ENCODE measurements around the gene CAMLG. TPM values are rescaled to one million over a fixed set of nuclear protein-coding genes. Genes with fewer than 3 reads are reported as not detected.
"Not testable (repeated sequence)": the region's sequence is repeated elsewhere in the genome, so short reads cannot be mapped to it uniquely, and the experiment has no call there.

The CAMLG gene
- 10 to 100 TPM; 22.9 to 25.6 TPM for polyA plus RNA-seq

DNA sequence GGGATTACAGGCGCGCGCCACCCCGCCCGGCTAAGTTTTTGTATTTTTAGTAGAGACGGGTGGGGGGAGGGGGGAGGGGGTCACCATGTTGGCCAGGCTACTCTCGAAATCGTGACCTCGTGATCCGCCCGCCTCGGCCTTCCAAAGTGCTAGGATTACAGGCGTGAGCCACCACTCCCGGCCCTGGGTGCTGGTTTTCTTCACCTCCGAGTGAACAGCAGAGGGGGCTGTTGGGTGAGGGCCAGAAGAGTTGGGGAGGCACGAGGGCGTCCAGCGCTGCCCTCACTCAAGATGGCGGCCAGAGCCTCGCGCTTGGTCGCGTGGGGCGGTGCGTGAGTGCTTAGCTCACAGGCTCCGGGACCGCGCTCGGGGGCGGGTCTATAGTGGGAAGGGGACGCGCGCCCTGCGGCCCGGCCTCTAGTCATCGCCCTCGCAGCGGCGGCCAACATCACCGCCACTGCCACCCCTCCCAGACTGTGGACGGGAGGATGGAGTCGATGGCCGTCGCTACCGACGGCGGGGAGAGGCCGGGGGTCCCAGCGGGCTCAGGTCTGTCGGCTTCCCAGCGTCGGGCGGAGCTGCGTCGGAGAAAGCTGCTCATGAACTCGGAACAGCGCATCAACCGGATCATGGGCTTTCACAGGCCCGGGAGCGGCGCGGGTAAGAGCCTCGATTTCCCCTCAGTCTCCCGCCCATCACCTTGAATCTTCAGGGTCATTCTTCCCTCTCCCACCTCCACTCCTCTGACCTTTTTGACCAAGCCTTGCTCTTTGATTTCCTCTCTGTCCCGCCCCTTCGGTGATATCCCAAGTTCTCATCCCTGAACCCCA is at the start of gene CAMLG:
TSS of gene CAMLG (plus strand) at position 416 of the 830 bp plus-strand sequence. CDS start at position 489, 73 bp downstream.
- Histone ChIP-seq H3K9me3 (ENCODE audit: control insufficient read depth in 2 of 2, insufficient read depth in 1 of 2, low read depth in 1 of 2, low read length in 1 of 2) (no peaks in the 10 kb centered on the region), H3K4me3 (ENCODE audit: low read depth in 1 of 2, low read length in 2 of 2) (peak within 1 kb of the TSS; percentile 80 to 93), H3K27ac (ENCODE audit: low read depth in 2 of 2, low read length in 1 of 2) (peak within 1 kb of the TSS; percentile 93 to 97), H3K4me1 (ENCODE audit: control insufficient read depth in 2 of 2, insufficient read depth in 2 of 2, low read length in 1 of 2) (no peaks in the 10 kb centered on the region), H3K27me3 (ENCODE audit: control insufficient read depth in 1 of 2, insufficient read depth in 2 of 2, low read length in 2 of 2) (no peaks in the 10 kb centered on the region), H3K36me3 (ENCODE audit: control insufficient read depth in 2 of 2, insufficient read depth in 2 of 2, low read length in 1 of 2) (peaks cover 0 to 3% of the 10 kb centered on the region in 2 donors)
- 0 to 1% methylated on average over 63 to 66 of the region's 66 CpGs for WGBS, 2 donors

- not testable (repeated sequence) for H3K36me3 ChIP-seq (ENCODE audit: control insufficient read depth in 2 of 2, insufficient read depth in 2 of 2, low read length in 1 of 2); H3K4me3 ChIP-seq (ENCODE audit: low read depth in 1 of 2, low read length in 2 of 2); H3K4me1 ChIP-seq (ENCODE audit: control insufficient read depth in 2 of 2, insufficient read depth in 2 of 2, low read length in 1 of 2); H3K27me3 ChIP-seq (ENCODE audit: control insufficient read depth in 1 of 2, insufficient read depth in 2 of 2, low read length in 2 of 2); H3K9me3 ChIP-seq (ENCODE audit: control insufficient read depth in 2 of 2, insufficient read depth in 1 of 2, low read depth in 1 of 2, low read length in 1 of 2); H3K27ac ChIP-seq (ENCODE audit: low read depth in 2 of 2, low read length in 1 of 2)
- WGBS, 2 donors, result 79 to 84% methylated on average over 8 of the region's 8 CpGs
These were observed 48.2 kb upstream of the CAMLG start for GRCh38 chr5:134690144-134690543.

DNA sequence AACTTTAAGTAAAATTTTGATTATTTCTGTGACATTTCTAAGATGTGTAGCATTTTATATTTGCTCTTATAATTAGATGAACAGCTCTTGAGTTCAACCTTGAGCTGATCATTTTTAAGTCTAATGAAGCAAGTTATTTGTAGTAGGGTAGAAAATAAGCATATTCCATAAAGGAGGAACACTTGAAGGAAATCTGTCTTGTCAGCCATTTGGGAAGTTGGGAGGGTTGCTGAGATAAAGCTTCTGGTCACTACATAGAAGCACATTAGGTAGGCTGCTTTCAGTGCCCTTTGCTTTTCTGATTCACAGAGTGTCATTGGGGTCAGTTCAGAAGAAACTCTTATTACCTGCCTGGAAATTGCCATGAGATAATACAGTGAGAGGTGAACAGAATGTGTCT is 45.6 kb upstream of the CAMLG start:
- Histone ChIP-seq H3K9me3 (ENCODE audit: control insufficient read depth in 2 of 2, insufficient read depth in 1 of 2, low read depth in 1 of 2, low read length in 1 of 2) (no peaks in the 10 kb centered on the region), H3K4me1 (ENCODE audit: control insufficient read depth in 2 of 2, insufficient read depth in 2 of 2, low read length in 1 of 2) (no peaks in the 10 kb centered on the region), H3K27ac (ENCODE audit: low read depth in 2 of 2, low read length in 1 of 2) (no peak overlapping the region), H3K36me3 (ENCODE audit: control insufficient read depth in 2 of 2, insufficient read depth in 2 of 2, low read length in 1 of 2) (peaks cover 7 to 10% of the 10 kb centered on the region in 2 donors), H3K27me3 (ENCODE audit: control insufficient read depth in 1 of 2, insufficient read depth in 2 of 2, low read length in 2 of 2) (no peaks in the 10 kb centered on the region), H3K4me3 (ENCODE audit: low read depth in 1 of 2, low read length in 2 of 2) (no peak overlapping the region)

DNA sequence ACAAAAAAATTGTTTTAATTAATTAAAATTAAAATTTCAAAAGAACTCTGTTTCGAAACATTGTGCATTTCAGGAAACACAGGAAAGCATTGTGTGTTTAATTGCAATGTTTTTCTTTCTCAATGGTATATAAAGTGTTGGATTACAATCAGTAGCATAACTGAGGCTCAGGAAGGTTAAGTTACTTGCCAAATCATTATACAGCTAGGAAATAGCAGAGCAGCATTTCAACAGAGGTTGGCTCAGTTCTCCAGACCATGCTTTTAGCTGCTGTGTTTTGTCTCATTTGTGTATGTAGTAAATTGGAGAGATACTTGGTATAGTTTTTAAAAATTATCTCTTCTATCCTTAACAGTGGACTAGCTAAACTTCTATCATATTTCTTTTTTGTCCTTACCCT is 30.0 kb upstream of the CAMLG start:
- Histone ChIP-seq H3K27me3 (ENCODE audit: control insufficient read depth in 1 of 2, insufficient read depth in 2 of 2, low read length in 2 of 2) (no peaks in the 10 kb centered on the region), H3K27ac (ENCODE audit: low read depth in 2 of 2, low read length in 1 of 2) (no peak overlapping the region), H3K36me3 (ENCODE audit: control insufficient read depth in 2 of 2, insufficient read depth in 2 of 2, low read length in 1 of 2) (peaks cover 6 to 10% of the 10 kb centered on the region in 2 donors), H3K9me3 (ENCODE audit: control insufficient read depth in 2 of 2, insufficient read depth in 1 of 2, low read depth in 1 of 2, low read length in 1 of 2) (no peaks in the 10 kb centered on the region), H3K4me1 (ENCODE audit: control insufficient read depth in 2 of 2, insufficient read depth in 2 of 2, low read length in 1 of 2) (no peaks in the 10 kb centered on the region), H3K4me3 (ENCODE audit: low read depth in 1 of 2, low read length in 2 of 2) (no peak overlapping the region)
- 95% methylated on average over 1 of the region's 1 CpG for WGBS, 2 donors

- H3K27me3 ChIP-seq (ENCODE audit: control insufficient read depth in 1 of 2, insufficient read depth in 2 of 2, low read length in 2 of 2), result no peaks in the 10 kb centered on the region
- H3K36me3 ChIP-seq (ENCODE audit: control insufficient read depth in 2 of 2, insufficient read depth in 2 of 2, low read length in 1 of 2), result peaks cover 6 to 12% of the 10 kb centered on the region in 2 donors
- H3K27ac ChIP-seq (ENCODE audit: low read depth in 2 of 2, low read length in 1 of 2), result no peak overlapping the region
- H3K4me3 ChIP-seq (ENCODE audit: low read depth in 1 of 2, low read length in 2 of 2), result no peak overlapping the region
- no peaks in the 10 kb centered on the region for H3K9me3 ChIP-seq (ENCODE audit: control insufficient read depth in 2 of 2, insufficient read depth in 1 of 2, low read depth in 1 of 2, low read length in 1 of 2)
- H3K4me1 ChIP-seq (ENCODE audit: control insufficient read depth in 2 of 2, insufficient read depth in 2 of 2, low read length in 1 of 2), result no peaks in the 10 kb centered on the region
- 92 to 96% methylated on average over 5 of the region's 5 CpGs for WGBS, 2 donors
These were observed 24.2 kb upstream of the CAMLG start for GRCh38 chr5:134714120-134714519.

DNA sequence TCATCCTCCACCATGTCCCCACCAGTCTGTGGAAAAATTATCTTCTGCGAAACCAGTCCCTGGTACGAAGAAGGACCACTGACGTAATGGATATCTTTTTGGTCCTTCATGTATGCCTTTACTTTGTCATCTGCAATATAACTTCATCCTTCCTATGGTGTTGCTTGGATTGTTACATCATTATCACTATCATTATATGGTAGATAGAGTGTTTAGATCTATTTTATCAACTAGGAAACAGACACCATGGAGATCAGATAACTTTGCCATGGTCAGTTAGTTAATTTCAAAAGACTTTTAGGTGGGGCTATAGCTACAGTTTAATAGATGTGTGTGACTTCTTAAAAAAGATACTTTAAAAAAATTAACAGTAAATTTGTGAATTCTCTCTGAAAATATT is 23.8 kb upstream of the CAMLG start:
- H3K4me1 ChIP-seq (ENCODE audit: control insufficient read depth in 2 of 2, insufficient read depth in 2 of 2, low read length in 1 of 2), result no peaks in the 10 kb centered on the region
- no peak overlapping the region for H3K4me3 ChIP-seq (ENCODE audit: low read depth in 1 of 2, low read length in 2 of 2)
- H3K27ac ChIP-seq (ENCODE audit: low read depth in 2 of 2, low read length in 1 of 2), result no peak overlapping the region
- H3K27me3 ChIP-seq (ENCODE audit: control insufficient read depth in 1 of 2, insufficient read depth in 2 of 2, low read length in 2 of 2), result no peaks in the 10 kb centered on the region
- WGBS, 2 donors, result 94 to 98% methylated on average over 3 of the region's 3 CpGs
- H3K36me3 ChIP-seq (ENCODE audit: control insufficient read depth in 2 of 2, insufficient read depth in 2 of 2, low read length in 1 of 2), result peaks cover 8 to 12% of the 10 kb centered on the region in 2 donors
- H3K9me3 ChIP-seq (ENCODE audit: control insufficient read depth in 2 of 2, insufficient read depth in 1 of 2, low read depth in 1 of 2, low read length in 1 of 2), result no peaks in the 10 kb centered on the region

DNA sequence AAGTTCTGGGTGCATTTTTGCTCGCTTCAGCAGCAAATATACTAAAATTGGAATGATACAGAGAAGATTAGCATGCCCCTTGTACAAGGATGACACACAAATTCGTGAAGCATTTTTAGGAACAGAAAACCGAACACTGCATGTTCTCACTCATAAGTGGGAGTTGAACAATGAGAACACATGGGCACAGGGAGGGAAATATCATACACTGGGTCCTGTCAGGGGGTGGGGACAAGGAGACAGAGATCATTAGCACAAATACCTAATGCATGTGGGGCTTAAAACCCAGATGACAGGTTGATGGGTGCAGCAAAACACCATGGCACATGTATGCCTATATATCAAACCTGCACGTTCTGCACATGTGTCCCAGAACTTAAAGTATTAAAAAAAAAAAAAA is 22.9 kb upstream of the CAMLG start:
- not testable (repeated sequence) for H3K27me3 ChIP-seq (ENCODE audit: control insufficient read depth in 1 of 2, insufficient read depth in 2 of 2, low read length in 2 of 2); H3K4me1 ChIP-seq (ENCODE audit: control insufficient read depth in 2 of 2, insufficient read depth in 2 of 2, low read length in 1 of 2); H3K27ac ChIP-seq (ENCODE audit: low read depth in 2 of 2, low read length in 1 of 2); H3K9me3 ChIP-seq (ENCODE audit: control insufficient read depth in 2 of 2, insufficient read depth in 1 of 2, low read depth in 1 of 2, low read length in 1 of 2); H3K4me3 ChIP-seq (ENCODE audit: low read depth in 1 of 2, low read length in 2 of 2); H3K36me3 ChIP-seq (ENCODE audit: control insufficient read depth in 2 of 2, insufficient read depth in 2 of 2, low read length in 1 of 2)
- WGBS, 2 donors, result 94 to 96% methylated on average over 4 of the region's 4 CpGs

GRCh38 chr5:134724872-134725271 is 13.5 kb upstream of the CAMLG start:
- Histone ChIP-seq H3K4me1 (ENCODE audit: control insufficient read depth in 2 of 2, insufficient read depth in 2 of 2, low read length in 1 of 2) (no peaks in the 10 kb centered on the region), H3K4me3 (ENCODE audit: low read depth in 1 of 2, low read length in 2 of 2) (no peak overlapping the region), H3K27ac (ENCODE audit: low read depth in 2 of 2, low read length in 1 of 2) (no peak overlapping the region), H3K36me3 (ENCODE audit: control insufficient read depth in 2 of 2, insufficient read depth in 2 of 2, low read length in 1 of 2) (peaks cover 0 to 6% of the 10 kb centered on the region in 2 donors), H3K9me3 (ENCODE audit: control insufficient read depth in 2 of 2, insufficient read depth in 1 of 2, low read depth in 1 of 2, low read length in 1 of 2) (no peaks in the 10 kb centered on the region), H3K27me3 (ENCODE audit: control insufficient read depth in 1 of 2, insufficient read depth in 2 of 2, low read length in 2 of 2) (no peaks in the 10 kb centered on the region)
- WGBS, 2 donors, result 95 to 98% methylated on average over 1 of the region's 1 CpG

DNA sequence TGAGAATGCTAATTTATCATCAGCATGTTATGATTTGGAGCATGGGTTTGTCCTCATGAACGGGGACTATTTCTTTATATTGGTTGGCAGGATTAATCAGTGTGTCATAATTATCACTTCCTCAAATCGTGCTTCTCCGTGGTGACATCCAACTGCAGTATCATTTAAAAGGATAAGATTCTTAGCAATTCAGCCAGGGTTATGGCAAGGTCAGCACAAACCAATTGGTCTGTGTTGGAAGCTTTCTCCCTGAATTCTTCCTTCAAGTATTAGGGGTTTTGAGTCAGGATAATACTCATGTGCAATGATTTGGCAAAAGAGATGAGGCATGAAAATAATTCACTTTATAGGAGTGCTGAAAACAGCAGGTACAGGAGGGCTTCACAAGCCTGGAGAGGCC is 5.5 kb upstream of the CAMLG start:
- 58 to 79% methylated on average over 3 of the region's 3 CpGs for WGBS, 2 donors
- H3K9me3 ChIP-seq (ENCODE audit: control insufficient read depth in 2 of 2, insufficient read depth in 1 of 2, low read depth in 1 of 2, low read length in 1 of 2), result no peaks in the 10 kb centered on the region
- no peak overlapping the region for H3K4me3 ChIP-seq (ENCODE audit: low read depth in 1 of 2, low read length in 2 of 2)
- no peak overlapping the region for H3K27ac ChIP-seq (ENCODE audit: low read depth in 2 of 2, low read length in 1 of 2)
- H3K36me3 ChIP-seq (ENCODE audit: control insufficient read depth in 2 of 2, insufficient read depth in 2 of 2, low read length in 1 of 2), result no peaks in the 10 kb centered on the region
- H3K27me3 ChIP-seq (ENCODE audit: control insufficient read depth in 1 of 2, insufficient read depth in 2 of 2, low read length in 2 of 2), result no peaks in the 10 kb centered on the region
- H3K4me1 ChIP-seq (ENCODE audit: control insufficient read depth in 2 of 2, insufficient read depth in 2 of 2, low read length in 1 of 2), result no peaks in the 10 kb centered on the region

- no peaks in the 10 kb centered on the region for H3K4me1 ChIP-seq (ENCODE audit: control insufficient read depth in 2 of 2, insufficient read depth in 2 of 2, low read length in 1 of 2)
- no peak overlapping the region for H3K27ac ChIP-seq (ENCODE audit: low read depth in 2 of 2, low read length in 1 of 2)
- WGBS, 2 donors, result 77 to 82% methylated on average over 4 of the region's 4 CpGs
- no peak overlapping the region for H3K4me3 ChIP-seq (ENCODE audit: low read depth in 1 of 2, low read length in 2 of 2)
- no peaks in the 10 kb centered on the region for H3K9me3 ChIP-seq (ENCODE audit: control insufficient read depth in 2 of 2, insufficient read depth in 1 of 2, low read depth in 1 of 2, low read length in 1 of 2)
- H3K27me3 ChIP-seq (ENCODE audit: control insufficient read depth in 1 of 2, insufficient read depth in 2 of 2, low read length in 2 of 2), result no peaks in the 10 kb centered on the region
- no peaks in the 10 kb centered on the region for H3K36me3 ChIP-seq (ENCODE audit: control insufficient read depth in 2 of 2, insufficient read depth in 2 of 2, low read length in 1 of 2)
These were observed 3.1 kb upstream of the CAMLG start for GRCh38 chr5:134735243-134735642.
